ENCODE data around the gene JUN.

Gene JUN

DNA sequence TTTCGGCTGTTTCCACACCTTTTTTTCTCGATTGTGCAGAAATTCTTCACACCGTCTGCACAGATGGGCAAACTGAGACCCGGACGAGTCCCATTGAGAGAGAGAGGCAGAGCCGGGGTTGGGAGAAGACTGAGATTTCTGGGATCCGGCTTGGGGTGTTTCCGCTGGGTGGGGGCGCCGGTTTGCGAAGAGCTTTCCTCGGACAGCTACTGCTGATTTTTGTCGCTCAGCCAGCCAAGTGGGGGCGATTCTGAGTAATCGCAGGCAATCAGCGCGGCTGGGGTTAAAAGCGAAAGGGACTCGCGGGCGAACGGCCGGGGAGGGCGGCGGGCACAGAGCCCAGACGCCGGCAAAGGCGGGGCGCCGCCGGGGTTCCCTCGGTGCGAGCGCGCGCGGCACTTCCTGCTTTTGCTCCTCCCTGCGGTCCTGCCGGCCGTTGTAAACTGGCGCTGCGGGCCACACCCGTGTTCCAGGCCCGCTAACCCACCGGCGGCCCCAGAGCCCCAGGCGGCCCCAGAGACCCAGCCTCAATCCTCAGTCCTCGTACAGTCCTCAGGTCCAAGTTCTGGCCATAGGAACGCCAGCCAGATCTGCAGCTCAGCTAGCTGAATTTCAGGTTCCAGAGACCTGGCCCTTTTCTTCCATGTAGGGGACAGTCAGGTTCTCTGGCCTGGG is 32.4 kb upstream of the JUN start (continued):
- no peak for TF ChIP-seq ZNF404 (tag by site-specific recombination; IDR thresholded peaks at IDR 0.05)
- TF ChIP-seq, protein P1, sequence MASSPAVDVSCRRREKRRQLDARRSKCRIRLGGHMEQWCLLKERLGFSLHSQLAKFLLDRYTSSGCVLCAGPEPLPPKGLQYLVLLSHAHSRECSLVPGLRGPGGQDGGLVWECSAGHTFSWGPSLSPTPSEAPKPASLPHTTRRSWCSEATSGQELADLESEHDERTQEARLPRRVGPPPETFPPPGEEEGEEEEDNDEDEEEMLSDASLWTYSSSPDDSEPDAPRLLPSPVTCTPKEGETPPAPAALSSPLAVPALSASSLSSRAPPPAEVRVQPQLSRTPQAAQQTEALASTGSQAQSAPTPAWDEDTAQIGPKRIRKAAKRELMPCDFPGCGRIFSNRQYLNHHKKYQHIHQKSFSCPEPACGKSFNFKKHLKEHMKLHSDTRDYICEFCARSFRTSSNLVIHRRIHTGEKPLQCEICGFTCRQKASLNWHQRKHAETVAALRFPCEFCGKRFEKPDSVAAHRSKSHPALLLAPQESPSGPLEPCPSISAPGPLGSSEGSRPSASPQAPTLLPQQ (tag by site-specific recombination; IDR thresholded peaks at IDR 0.05), result peak; percentile 27; the same call in 1 of the 2 replicates
- TF ChIP-seq ZIC2 (tag by site-specific recombination; IDR thresholded peaks at IDR 0.05), result peak; percentile 47
- TF ChIP-seq, protein P2, sequence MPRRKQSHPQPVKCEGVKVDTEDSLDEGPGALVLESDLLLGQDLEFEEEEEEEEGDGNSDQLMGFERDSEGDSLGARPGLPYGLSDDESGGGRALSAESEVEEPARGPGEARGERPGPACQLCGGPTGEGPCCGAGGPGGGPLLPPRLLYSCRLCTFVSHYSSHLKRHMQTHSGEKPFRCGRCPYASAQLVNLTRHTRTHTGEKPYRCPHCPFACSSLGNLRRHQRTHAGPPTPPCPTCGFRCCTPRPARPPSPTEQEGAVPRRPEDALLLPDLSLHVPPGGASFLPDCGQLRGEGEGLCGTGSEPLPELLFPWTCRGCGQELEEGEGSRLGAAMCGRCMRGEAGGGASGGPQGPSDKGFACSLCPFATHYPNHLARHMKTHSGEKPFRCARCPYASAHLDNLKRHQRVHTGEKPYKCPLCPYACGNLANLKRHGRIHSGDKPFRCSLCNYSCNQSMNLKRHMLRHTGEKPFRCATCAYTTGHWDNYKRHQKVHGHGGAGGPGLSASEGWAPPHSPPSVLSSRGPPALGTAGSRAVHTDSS (tag by site-specific recombination; IDR thresholded peaks at IDR 0.05), result no peak
- no peak for TF ChIP-seq ZNF792 (tag by site-specific recombination; IDR thresholded peaks at IDR 0.05)
- TF ChIP-seq ZNF2 (tag by site-specific recombination; IDR thresholded peaks at IDR 0.05), result 0 out of 2 replicates have a peak, but pooled peaks have one; percentile 21
- no peak for TF ChIP-seq ZNF585B (tag by site-specific recombination; IDR thresholded peaks at IDR 0.05)
- TF ChIP-seq, protein P3, sequence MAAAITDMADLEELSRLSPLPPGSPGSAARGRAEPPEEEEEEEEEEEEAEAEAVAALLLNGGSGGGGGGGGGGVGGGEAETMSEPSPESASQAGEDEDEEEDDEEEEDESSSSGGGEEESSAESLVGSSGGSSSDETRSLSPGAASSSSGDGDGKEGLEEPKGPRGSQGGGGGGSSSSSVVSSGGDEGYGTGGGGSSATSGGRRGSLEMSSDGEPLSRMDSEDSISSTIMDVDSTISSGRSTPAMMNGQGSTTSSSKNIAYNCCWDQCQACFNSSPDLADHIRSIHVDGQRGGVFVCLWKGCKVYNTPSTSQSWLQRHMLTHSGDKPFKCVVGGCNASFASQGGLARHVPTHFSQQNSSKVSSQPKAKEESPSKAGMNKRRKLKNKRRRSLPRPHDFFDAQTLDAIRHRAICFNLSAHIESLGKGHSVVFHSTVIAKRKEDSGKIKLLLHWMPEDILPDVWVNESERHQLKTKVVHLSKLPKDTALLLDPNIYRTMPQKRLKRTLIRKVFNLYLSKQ (tag by site-specific recombination; IDR thresholded peaks at IDR 0.05; ENCODE audit: borderline replicate concordance), result no peak
- TF ChIP-seq, protein P4, sequence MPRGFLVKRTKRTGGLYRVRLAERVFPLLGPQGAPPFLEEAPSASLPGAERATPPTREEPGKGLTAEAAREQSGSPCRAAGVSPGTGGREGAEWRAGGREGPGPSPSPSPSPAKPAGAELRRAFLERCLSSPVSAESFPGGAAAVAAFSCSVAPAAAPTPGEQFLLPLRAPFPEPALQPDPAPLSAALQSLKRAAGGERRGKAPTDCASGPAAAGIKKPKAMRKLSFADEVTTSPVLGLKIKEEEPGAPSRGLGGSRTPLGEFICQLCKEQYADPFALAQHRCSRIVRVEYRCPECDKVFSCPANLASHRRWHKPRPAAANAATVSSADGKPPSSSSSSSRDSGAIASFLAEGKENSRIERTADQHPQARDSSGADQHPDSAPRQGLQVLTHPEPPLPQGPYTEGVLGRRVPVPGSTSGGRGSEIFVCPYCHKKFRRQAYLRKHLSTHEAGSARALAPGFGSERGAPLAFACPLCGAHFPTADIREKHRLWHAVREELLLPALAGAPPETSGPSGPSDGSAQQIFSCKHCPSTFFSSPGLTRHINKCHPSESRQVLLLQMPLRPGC (tag by site-specific recombination; IDR thresholded peaks at IDR 0.05), result 0 out of 2 replicates have a peak, but pooled peaks have one; percentile 34
- TF ChIP-seq MZF1 (tag by site-specific recombination; IDR thresholded peaks at IDR 0.05; ENCODE audit: borderline replicate concordance), result no peak
- TF ChIP-seq ZNF521 (tag by site-specific recombination; IDR thresholded peaks at IDR 0.05), result no peak
- no peak for TF ChIP-seq ZNF248 (tag by site-specific recombination; IDR thresholded peaks at IDR 0.05)
- no peak for TF ChIP-seq ZNF132 (tag by site-specific recombination; IDR thresholded peaks at IDR 0.05; ENCODE audit: borderline replicate concordance)
- TF ChIP-seq ZNF837 (tag by site-specific recombination; IDR thresholded peaks at IDR 0.05), result no peak
- peak; percentile 65 for TF ChIP-seq ZEB2 (tag by site-specific recombination; IDR thresholded peaks at IDR 0.05)
- TF ChIP-seq ZNF843 (tag by site-specific recombination; IDR thresholded peaks at IDR 0.05), result no peak; the same call in none of the 2 replicates
- TF ChIP-seq ZNF548 (tag by site-specific recombination; IDR thresholded peaks at IDR 0.05), result no peak
- peak; percentile 88 for TF ChIP-seq ZNF600 (tag by site-specific recombination; IDR thresholded peaks at IDR 0.05)
- TF ChIP-seq ZNF626 (tag by site-specific recombination; IDR thresholded peaks at IDR 0.05), result no peak
- TF ChIP-seq ZNF510 (tag by site-specific recombination; IDR thresholded peaks at IDR 0.05; ENCODE audit: insufficient replicate concordance), result no peak
- TF ChIP-seq, protein P5, sequence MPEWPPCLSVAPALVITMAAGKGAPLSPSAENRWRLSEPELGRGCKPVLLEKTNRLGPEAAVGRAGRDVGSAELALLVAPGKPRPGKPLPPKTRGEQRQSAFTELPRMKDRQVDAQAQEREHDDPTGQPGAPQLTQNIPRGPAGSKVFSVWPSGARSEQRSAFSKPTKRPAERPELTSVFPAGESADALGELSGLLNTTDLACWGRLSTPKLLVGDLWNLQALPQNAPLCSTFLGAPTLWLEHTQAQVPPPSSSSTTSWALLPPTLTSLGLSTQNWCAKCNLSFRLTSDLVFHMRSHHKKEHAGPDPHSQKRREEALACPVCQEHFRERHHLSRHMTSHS (tag by site-specific recombination; IDR thresholded peaks at IDR 0.05), result no peak
- no peak for TF ChIP-seq ZNF391 (tag by site-specific recombination; IDR thresholded peaks at IDR 0.05; ENCODE audit: borderline replicate concordance, low read depth)
- TF ChIP-seq ZNF274 (IDR thresholded peaks at IDR 0.05; ENCODE audit: low read length), result no peak
- no peak for TF ChIP-seq ZNF274 (tag by site-specific recombination; IDR thresholded peaks at IDR 0.05; ENCODE audit: borderline replicate concordance)
- peak; percentile 59 for TF ChIP-seq ZNF629 (tag by site-specific recombination; IDR thresholded peaks at IDR 0.05)
- no peak for TF ChIP-seq ZNF48 (tag by site-specific recombination; IDR thresholded peaks at IDR 0.05)
- no peak for TF ChIP-seq ZNF174 (tag by site-specific recombination; IDR thresholded peaks at IDR 0.05)
- peak; percentile 35 for TF ChIP-seq OSR2 (tag by site-specific recombination; IDR thresholded peaks at IDR 0.05)
- TF ChIP-seq ZNF501 (tag by site-specific recombination; IDR thresholded peaks at IDR 0.05), result peak; percentile 60; the same call in 1 of the 2 replicates
- no peak for TF ChIP-seq SALL2 (tag by site-specific recombination; IDR thresholded peaks at IDR 0.05; ENCODE audit: borderline replicate concordance)
- TF ChIP-seq, protein P6, sequence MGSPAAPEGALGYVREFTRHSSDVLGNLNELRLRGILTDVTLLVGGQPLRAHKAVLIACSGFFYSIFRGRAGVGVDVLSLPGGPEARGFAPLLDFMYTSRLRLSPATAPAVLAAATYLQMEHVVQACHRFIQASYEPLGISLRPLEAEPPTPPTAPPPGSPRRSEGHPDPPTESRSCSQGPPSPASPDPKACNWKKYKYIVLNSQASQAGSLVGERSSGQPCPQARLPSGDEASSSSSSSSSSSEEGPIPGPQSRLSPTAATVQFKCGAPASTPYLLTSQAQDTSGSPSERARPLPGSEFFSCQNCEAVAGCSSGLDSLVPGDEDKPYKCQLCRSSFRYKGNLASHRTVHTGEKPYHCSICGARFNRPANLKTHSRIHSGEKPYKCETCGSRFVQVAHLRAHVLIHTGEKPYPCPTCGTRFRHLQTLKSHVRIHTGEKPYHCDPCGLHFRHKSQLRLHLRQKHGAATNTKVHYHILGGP (tag by site-specific recombination; IDR thresholded peaks at IDR 0.05), result no peak
- peak; percentile 38; the same call in 1 of the 2 replicates for TF ChIP-seq ZNF596 (tag by site-specific recombination; IDR thresholded peaks at IDR 0.05)
- TF ChIP-seq KLF10 (tag by site-specific recombination; IDR thresholded peaks at IDR 0.05), result no peak
